ENCODE results near the gene MBD5.

The MBD5 gene

DNA sequence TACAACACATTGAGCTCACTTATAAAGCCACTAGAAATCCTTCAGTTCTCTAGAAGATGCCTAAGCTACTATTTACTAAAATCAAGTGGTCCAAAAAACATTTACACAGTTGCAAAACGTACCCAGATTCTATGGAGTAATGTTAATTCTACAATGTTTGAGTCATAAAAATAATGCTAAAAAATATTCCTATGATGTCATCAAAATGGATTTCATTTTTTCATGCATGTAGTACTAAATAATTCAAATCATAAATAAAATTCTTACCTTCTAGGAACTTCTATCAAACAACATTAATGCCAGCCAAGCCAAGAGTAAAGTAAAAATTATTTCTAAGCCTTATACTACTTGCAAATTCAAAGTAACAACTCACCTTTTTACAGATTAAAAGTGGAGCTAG, 454.7 kb downstream of the MBD5 start:
- H3K27me3 Mint-ChIP-seq, result no peaks in the 10 kb centered on the region
- H3K36me3 Mint-ChIP-seq, result no peaks in the 10 kb centered on the region
- H3K27ac Mint-ChIP-seq, result no peak overlapping the region
- DNase-seq (ENCODE audit: low spot score in 2 of 2) (no peak), ATAC-seq (ENCODE audit: low read depth) (no peak)
- H3K4me1 Mint-ChIP-seq, result no peaks in the 10 kb centered on the region
- H3K9me3 Mint-ChIP-seq, result no peaks in the 10 kb centered on the region
- H3K4me3 Mint-ChIP-seq, result no peak overlapping the region

DNA sequence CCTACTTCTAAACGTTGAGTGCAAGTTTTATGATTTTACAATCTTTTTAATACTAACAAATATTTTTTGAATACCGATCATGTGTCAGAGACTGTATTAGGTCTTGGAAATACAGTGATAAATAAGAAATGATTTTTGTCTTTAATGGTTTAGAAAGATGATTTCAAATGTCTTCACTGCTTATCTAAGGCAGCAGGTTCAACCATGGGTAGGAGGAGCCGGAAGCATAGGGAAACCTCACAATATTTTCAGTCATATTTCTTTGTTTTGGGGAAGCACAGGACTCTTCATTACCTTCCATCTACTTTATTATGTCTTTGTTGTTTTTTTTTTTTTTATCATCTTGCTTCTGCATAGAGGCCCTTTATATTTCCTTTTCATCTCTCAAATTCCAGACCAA, 458.5 kb downstream of the MBD5 start:
- H3K27ac Mint-ChIP-seq, result no peak overlapping the region
- ATAC-seq (ENCODE audit: low read depth) (no peak), DNase-seq (ENCODE audit: low spot score in 2 of 2) (no peak)
- peaks cover 9% of the 10 kb centered on the region for H3K36me3 Mint-ChIP-seq
- H3K4me3 Mint-ChIP-seq, result no peak overlapping the region
- no peaks in the 10 kb centered on the region for H3K27me3 Mint-ChIP-seq
- H3K9me3 Mint-ChIP-seq, result no peaks in the 10 kb centered on the region
- no peaks in the 10 kb centered on the region for H3K4me1 Mint-ChIP-seq

DNA sequence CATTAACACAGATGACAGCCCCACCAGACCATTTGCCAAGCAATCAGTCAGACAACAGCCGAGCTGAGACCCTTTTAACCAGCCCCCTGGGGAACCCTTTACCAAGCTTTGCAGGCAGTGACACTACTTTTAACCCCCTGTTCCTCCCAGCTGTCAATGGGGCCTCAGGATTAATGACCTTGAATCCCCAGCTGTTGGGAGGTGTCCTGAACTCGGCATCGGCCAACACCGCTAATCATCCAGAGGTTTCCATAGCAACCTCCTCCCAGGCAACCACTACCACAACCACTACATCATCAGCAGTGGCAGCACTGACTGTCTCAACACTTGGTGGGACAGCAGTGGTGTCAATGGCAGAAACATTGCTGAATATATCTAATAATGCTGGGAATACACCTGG, 462.8 kb downstream of the MBD5 start:
- H3K27me3 Mint-ChIP-seq, result no peaks in the 10 kb centered on the region
- H3K4me1 Mint-ChIP-seq, result no peaks in the 10 kb centered on the region
- H3K27ac Mint-ChIP-seq, result no peak overlapping the region
- no peaks in the 10 kb centered on the region for H3K9me3 Mint-ChIP-seq
- no peak overlapping the region for H3K4me3 Mint-ChIP-seq
- DNase-seq (ENCODE audit: low spot score in 2 of 2) (no peak), ATAC-seq (ENCODE audit: low read depth) (no peak)
- peaks cover 10% of the 10 kb centered on the region for H3K36me3 Mint-ChIP-seq

DNA sequence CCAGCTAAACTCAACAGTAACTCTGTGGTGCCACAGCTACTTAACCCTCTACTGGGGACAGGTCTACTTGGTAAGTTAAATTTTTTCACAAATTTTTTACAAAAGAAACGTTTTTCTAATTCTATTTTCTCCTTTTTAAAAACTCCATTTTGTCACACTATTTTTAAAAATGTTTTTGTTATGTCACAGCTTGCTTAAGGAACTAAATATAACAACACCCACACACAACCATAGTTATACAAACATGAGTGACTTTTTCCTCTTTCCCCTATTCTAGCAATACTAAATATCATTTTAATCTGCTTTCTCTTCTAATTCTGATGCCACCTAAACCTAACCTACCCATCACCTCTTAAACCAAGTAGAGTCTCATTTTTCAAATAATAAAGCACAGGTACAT, 463.2 kb downstream of the MBD5 start:
- no peaks in the 10 kb centered on the region for H3K9me3 Mint-ChIP-seq
- no peak for ATAC-seq (ENCODE audit: low read depth)

DNA sequence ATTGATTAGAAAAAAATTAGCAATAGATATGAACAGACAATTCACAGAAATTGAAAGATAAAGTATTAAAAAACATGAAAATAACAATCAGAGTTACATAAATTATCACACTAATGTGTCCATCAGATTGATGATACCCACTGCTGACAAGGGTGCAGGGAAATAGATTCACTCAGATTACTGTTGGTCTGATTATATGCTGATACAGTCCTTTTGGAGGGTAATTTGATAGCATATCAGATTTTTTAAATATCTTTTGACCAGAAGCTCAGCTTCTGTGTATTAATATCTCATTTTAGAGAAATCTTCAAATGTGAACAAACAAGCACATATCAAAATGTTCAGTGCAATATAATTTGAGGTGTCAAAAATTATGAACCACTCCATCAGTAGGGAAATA, 465.8 kb downstream of the MBD5 start:
- H3K4me3 Mint-ChIP-seq, result no peak overlapping the region
- H3K27ac Mint-ChIP-seq, result no peak overlapping the region
- DNase-seq (ENCODE audit: low spot score in 2 of 2) (no peak), ATAC-seq (ENCODE audit: low read depth) (no peak)
- peaks cover 19% of the 10 kb centered on the region for H3K36me3 Mint-ChIP-seq
- H3K27me3 Mint-ChIP-seq, result no peaks in the 10 kb centered on the region
- no peaks in the 10 kb centered on the region for H3K4me1 Mint-ChIP-seq
- no peaks in the 10 kb centered on the region for H3K9me3 Mint-ChIP-seq

More for the DNA sequence above, 463.2 kb downstream of the MBD5 start:
- peaks cover 10% of the 10 kb centered on the region for H3K36me3 Mint-ChIP-seq
- no peaks in the 10 kb centered on the region for H3K4me1 Mint-ChIP-seq
- DNase-seq (ENCODE audit: low spot score in 2 of 2), result no peak
- no peak overlapping the region for H3K4me3 Mint-ChIP-seq
- H3K27ac Mint-ChIP-seq, result no peak overlapping the region
- H3K27me3 Mint-ChIP-seq, result no peaks in the 10 kb centered on the region

DNA sequence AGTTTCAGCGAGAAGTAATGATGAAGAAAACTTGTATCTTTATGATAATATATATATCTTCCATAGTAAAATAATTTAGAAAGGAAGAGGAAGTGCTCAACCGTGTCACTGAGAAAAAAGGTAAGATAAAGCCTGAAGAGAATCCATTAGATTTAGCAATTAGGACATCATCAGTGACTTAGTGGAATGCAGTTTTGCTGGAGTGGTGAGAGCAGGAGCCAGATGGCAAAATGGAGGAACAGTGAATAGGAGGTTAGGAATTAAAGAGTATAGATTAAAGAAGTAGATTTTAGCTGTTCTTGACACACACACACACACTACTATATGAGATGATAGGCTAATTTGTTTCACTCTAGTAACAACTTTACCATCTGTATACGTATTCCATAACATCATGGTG, 466.5 kb downstream of the MBD5 start:
- Mint-ChIP-seq H3K27ac (no peak overlapping the region), H3K4me3 (no peak overlapping the region), H3K9me3 (no peaks in the 10 kb centered on the region), H3K4me1 (peaks cover under 1% of the 10 kb centered on the region), H3K36me3 (peaks cover 19% of the 10 kb centered on the region), H3K27me3 (no peaks in the 10 kb centered on the region)
- ATAC-seq (ENCODE audit: low read depth), result no peak
- no peak for DNase-seq (ENCODE audit: low spot score in 2 of 2)

DNA sequence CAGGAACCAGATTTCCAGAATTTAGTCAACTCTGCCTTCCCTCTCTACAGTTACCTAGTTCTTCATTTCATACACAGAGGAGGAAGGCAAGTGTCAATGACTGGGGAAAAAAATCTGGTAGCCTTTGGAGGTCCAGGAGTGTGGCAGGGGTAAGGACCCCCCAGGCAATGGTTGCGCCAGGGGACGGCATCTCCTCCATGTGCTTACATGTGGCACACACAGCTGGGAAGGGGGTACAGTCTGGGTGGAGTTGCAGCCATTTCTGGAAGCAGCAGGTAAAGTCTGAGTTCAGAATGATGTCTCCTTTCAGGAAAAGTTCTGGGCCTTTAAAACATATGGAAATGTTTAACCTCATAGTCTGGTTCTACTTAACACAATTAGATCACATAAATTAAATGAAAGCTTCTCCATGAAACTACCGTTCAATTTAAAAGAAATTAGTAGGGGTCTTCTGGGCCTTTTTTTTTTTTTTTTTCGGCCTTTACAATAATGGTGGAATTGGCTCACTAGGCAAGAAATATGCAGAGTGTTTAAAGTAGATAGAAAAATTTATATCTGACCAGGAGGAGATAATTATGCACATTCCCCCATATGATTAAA, 470.0 kb downstream of the MBD5 start:
- H3K27ac Mint-ChIP-seq, result no peak overlapping the region
- H3K9me3 Mint-ChIP-seq, result no peaks in the 10 kb centered on the region
- peaks cover 13% of the 10 kb centered on the region for H3K4me1 Mint-ChIP-seq
- no peaks in the 10 kb centered on the region for H3K27me3 Mint-ChIP-seq
- H3K4me3 Mint-ChIP-seq, result no peak overlapping the region
- DNase-seq (ENCODE audit: low spot score in 2 of 2), result no peak
- no peak for ATAC-seq (ENCODE audit: low read depth)
- peaks cover 10% of the 10 kb centered on the region for H3K36me3 Mint-ChIP-seq

DNA sequence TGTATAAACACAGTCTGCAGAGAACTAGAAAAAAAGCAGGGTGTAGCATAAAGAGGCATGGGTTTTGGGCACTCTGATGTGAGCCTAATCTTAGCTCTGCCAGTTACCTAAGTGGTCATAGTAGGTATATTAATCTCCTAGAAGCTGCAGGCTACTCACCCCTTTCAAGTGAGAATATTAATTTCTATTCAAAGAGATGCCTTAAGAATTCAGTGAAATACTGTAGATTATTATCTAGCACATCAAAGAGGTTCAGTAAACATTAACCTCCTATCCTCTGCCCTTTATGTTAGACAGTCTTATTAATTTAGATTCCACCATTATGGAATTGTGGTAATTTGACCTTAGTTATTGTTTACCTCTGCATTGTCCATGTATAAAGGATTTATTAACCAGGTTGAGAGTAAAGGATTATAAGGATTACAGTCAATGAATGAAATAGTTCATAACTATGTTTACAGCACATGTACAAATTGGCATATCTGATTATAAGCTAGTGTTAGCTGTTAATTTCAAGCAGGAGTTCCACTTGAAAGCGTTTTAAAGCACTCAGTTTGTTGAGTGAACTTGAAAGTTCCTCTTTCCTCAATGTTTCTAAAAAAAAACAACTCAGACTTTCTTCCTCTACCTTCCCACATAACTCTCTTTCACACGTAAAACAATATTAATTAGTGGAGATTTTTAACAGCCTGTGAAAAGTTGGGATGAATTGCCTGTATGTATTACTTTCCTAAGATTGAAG, 473.1 kb downstream of the MBD5 start:
- peak overlapping the region; percentile 81 for H3K27ac Mint-ChIP-seq
- H3K4me3 Mint-ChIP-seq, result peak overlapping the region; percentile 82
- no peak for DNase-seq (ENCODE audit: low spot score in 2 of 2)
- H3K4me1 Mint-ChIP-seq, result peaks cover 16% of the 10 kb centered on the region
- ATAC-seq (ENCODE audit: low read depth), result peak; percentile 78
- no peaks in the 10 kb centered on the region for H3K27me3 Mint-ChIP-seq
- H3K36me3 Mint-ChIP-seq, result peaks cover 9% of the 10 kb centered on the region
- no peaks in the 10 kb centered on the region for H3K9me3 Mint-ChIP-seq

DNA sequence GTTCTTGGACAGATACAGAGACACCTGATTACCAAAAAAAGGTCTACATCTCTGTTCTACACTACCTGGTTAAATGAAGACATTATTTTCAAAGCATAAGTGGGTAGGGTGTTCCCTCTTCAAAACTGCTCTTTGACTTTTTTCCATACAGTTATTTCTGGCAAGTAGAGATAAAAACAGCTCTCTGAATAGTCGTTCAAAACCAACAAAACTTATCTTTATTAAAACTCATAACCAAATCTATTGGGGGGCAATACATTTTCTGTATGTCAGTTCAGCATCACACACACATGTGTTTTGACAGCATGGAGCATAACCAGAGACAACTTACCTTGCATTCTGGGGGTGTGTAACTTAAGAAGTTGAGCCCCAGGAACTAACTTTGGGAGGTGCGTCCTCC, 474.7 kb downstream of the MBD5 start:
- H3K4me1 Mint-ChIP-seq, result peaks cover 16% of the 10 kb centered on the region
- no peaks in the 10 kb centered on the region for H3K27me3 Mint-ChIP-seq
- peaks cover under 1% of the 10 kb centered on the region for H3K36me3 Mint-ChIP-seq
- H3K4me3 Mint-ChIP-seq, result no peak overlapping the region
- no peaks in the 10 kb centered on the region for H3K9me3 Mint-ChIP-seq
- peak overlapping the region; percentile 53 for H3K27ac Mint-ChIP-seq
- DNase-seq (ENCODE audit: low spot score in 2 of 2) (no peak), ATAC-seq (ENCODE audit: low read depth) (no peak)

DNA sequence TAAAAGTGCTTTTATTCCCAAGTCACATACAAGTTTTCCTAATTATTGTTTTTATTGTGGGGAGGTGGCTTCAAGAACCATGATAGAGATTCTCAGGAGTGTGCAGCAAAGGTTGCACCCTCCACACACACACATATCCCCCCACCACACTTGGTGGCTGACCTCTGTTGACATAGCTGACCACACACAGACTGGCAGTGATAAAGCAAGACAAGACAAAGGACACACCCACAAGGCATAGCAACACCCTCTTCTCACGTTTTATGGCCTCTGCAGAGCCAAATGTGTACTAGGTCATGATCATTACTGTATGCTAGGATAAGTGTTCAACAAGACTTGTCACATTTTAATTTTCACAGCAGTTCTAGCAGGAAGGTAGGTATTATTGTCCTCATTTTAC, 480.7 kb downstream of the MBD5 start:
- H3K4me3 Mint-ChIP-seq, result no peak overlapping the region
- DNase-seq (ENCODE audit: low spot score in 2 of 2), result no peak
- H3K27ac Mint-ChIP-seq, result no peak overlapping the region
- peaks cover 2% of the 10 kb centered on the region for H3K4me1 Mint-ChIP-seq
- H3K27me3 Mint-ChIP-seq, result no peaks in the 10 kb centered on the region
- no peak for ATAC-seq (ENCODE audit: low read depth)
- no peaks in the 10 kb centered on the region for H3K36me3 Mint-ChIP-seq
- H3K9me3 Mint-ChIP-seq, result no peaks in the 10 kb centered on the region

DNA sequence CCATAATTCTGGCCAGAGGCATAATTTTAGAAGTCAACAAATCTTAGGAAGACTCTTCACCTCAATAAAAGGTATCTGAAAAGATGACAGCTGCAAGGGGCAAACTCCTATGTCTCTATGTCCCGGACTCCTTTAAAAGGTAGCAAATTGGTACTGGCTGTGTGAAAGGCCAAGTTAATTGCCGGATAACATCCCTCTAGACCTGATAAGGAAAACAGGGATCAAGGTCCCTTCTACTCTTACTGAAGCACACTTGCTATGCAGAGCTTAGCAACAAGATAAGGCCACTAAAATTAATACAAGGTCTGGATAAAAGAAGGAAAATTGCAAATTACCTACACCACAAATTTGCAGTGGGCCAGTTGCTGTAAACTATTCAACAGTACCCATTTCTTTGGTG, 482.6 kb downstream of the MBD5 start:
- Mint-ChIP-seq H3K27ac (no peak overlapping the region), H3K4me1 (no peaks in the 10 kb centered on the region), H3K9me3 (no peaks in the 10 kb centered on the region), H3K27me3 (no peaks in the 10 kb centered on the region), H3K4me3 (no peak overlapping the region), H3K36me3 (no peaks in the 10 kb centered on the region)
- no peak for DNase-seq (ENCODE audit: low spot score in 2 of 2)
- ATAC-seq (ENCODE audit: low read depth), result no peak

DNA sequence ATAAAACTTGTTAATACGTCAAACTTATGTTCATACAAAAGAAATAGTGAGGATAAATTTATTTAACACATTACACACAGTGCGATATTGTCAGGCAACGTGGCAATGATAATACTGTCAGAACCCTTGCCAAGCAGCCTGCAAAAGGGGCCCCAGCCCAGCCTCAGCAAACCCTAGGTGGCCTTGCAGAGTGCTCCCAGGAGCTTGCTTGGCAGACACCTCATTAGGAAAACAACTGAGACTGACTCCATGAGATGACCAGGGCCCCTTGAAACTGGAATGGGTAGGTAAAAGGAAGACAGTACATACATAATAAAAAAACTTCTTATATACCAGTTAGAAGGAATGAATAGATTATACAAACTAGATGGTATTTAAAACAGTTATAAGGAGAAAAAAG, 487.1 kb downstream of the MBD5 start:
- Mint-ChIP-seq H3K36me3 (peaks cover 2% of the 10 kb centered on the region), H3K27me3 (no peaks in the 10 kb centered on the region), H3K9me3 (no peaks in the 10 kb centered on the region), H3K4me3 (no peak overlapping the region), H3K4me1 (peaks cover 8% of the 10 kb centered on the region), H3K27ac (no peak overlapping the region)
- DNase-seq (ENCODE audit: low spot score in 2 of 2) (no peak), ATAC-seq (ENCODE audit: low read depth) (no peak)

DNA sequence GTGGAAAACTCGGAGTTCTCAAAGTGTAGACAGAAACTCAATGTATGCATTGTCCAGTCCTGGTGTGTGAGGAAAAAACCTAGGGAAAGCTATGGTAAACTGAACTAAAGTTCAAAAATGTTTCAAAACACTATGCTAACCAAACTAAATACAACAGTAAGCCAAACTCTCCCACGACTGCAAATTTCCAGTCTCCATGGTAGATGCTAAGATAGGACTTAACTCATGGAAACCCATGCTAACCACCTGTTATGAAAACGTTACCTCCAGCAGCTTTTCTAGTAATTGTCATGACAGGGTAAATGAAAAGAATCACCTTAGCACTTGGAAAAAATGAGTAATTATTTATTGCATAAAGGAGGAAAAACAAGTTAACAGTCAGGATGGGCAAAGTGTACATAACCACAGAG, 488.0 kb downstream of the MBD5 start:
- Mint-ChIP-seq H3K27ac (peak overlapping the region; percentile 85), H3K4me1 (peaks cover 8% of the 10 kb centered on the region), H3K27me3 (no peaks in the 10 kb centered on the region), H3K9me3 (no peaks in the 10 kb centered on the region), H3K36me3 (peaks cover 2% of the 10 kb centered on the region), H3K4me3 (peak overlapping the region; percentile 75)
- ATAC-seq (ENCODE audit: low read depth), result no peak
- DNase-seq (ENCODE audit: low spot score in 2 of 2), result no peak

DNA sequence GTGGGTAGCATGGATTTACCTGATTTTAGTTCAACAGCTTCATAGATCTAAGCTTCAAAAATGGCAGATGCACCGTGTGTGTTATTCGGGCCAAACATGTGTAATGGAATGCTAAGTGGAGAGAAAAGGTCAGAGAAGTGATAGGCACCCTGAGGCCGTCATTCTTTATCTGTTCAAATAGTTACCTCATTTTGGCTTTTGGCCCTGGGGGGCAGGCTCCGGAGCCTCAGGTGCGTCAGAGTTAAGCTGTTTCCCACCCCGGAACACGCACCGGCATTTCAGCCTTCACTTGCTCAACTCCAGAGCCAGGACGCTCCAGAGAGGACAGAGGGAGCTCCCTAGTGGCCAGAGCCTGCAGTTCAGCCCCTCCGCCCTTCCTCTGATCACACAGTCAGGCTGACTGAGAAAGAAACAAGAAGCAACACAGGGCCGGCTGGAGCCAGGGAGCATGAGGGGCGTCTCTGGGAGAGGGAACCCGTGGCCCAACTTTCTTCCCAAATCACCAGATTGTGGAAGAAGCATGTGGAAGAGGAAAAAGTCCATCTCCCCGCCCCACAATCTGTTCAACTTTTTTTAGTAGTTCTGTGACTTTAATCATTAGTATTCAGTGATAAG, 488.5 kb downstream of the MBD5 start:
- Mint-ChIP-seq H3K27me3 (no peaks in the 10 kb centered on the region), H3K4me1 (peaks cover 8% of the 10 kb centered on the region), H3K27ac (peak overlapping the region; percentile 85), H3K4me3 (peak overlapping the region; percentile 75), H3K9me3 (no peaks in the 10 kb centered on the region), H3K36me3 (peaks cover 2% of the 10 kb centered on the region)
- peak; percentile 99 for ATAC-seq (ENCODE audit: low read depth)
- DNase-seq (ENCODE audit: low spot score in 2 of 2), result peak; percentile 68 to 80
